ENCODE results near the gene CNGB1. TPM values are rescaled to one million over a fixed set of nuclear protein-coding genes. Genes with fewer than 3 reads are reported as not detected.

The CNGB1 gene
- polyA plus RNA-seq, 1 of the 3 experiments (the other 2 are of a cell fraction), result 0.05 TPM

- ChIA-PET CTCF (no interaction called here), POLR2A (no interaction called here)
- Histone ChIP-seq H3K36me3 (replicated peaks in 1 of 2; ENCODE audit: control insufficient read depth in 1 of 2, insufficient read depth in 2 of 2, low read length in 1 of 2) (no peaks in the 10 kb centered on the region), H4K20me1 (ENCODE audit: insufficient read depth) (no peaks in the 10 kb centered on the region), H3K27ac (ENCODE audit: low read depth in 2 of 2, low read length in 1 of 2) (no peak overlapping the region), H3K79me2 (ENCODE audit: insufficient read depth) (no peaks in the 10 kb centered on the region), H3K27me3 (ENCODE audit: insufficient read depth) (no peaks in the 10 kb centered on the region), H3K9ac (no peak overlapping the region), H3K9me3 (no peaks in the 10 kb centered on the region), H3F3A (replicated peaks; ENCODE audit: insufficient read depth) (no peaks in the 10 kb centered on the region), H3K4me2 (no peak overlapping the region), H3K4me1 (ENCODE audit: control insufficient read depth in 1 of 2, insufficient read depth in 2 of 2, low read depth in 1 of 2, low read length in 1 of 2) (peaks cover 0 to 5% of the 10 kb centered on the region in 2 experiments; a peak in 1 of 4 replicates), H2AFZ (ENCODE audit: low read depth) (no peak overlapping the region), H3K4me3 (ENCODE audit: low read depth in 2 of 2, low read length in 1 of 2) (no peak overlapping the region), H3K9me2 (no peaks in the 10 kb centered on the region)
- WGBS (ENCODE audit: low lambda C conversion rate), result 75% methylated on average over 7 of the region's 7 CpGs
- TF ChIP-seq MAX (IDR thresholded peaks at IDR 0.05; ENCODE audit: low read depth) (no peak), GABPA (IDR thresholded peaks at IDR 0.05; ENCODE audit: low read depth) (no peak), FOXM1 (IDR thresholded peaks at IDR 0.05; ENCODE audit: low read depth) (no peak), RAD21 (IDR thresholded peaks at IDR 0.05; ENCODE audit: low read length) (no peak), RXRA (IDR thresholded peaks at IDR 0.05; ENCODE audit: borderline replicate concordance, low read depth) (no peak), ZBTB33 (IDR thresholded peaks at IDR 0.05; ENCODE audit: borderline replicate concordance, low read depth) (no peak), REST (IDR thresholded peaks at IDR 0.05; ENCODE audit: low read depth, low read length) (no peak), SMC3 (IDR thresholded peaks at IDR 0.05; ENCODE audit: low read depth, low read length) (no peak), GATA2 (CRISPR knock-in tag; IDR thresholded peaks at IDR 0.05) (no peak), EP300 (IDR thresholded peaks at IDR 0.05; ENCODE audit: borderline replicate concordance in 1 of 2, low read depth in 1 of 2, low read length in 1 of 2) (no peak), CTCF (IDR thresholded peaks at IDR 0.05) (no peak), USF2 (IDR thresholded peaks at IDR 0.05; ENCODE audit: borderline replicate concordance, low read depth, low read length) (no peak), JUND (IDR thresholded peaks at IDR 0.05) (no peak), RFX5 (IDR thresholded peaks at IDR 0.05; ENCODE audit: low read length) (no peak), TEAD4 (IDR thresholded peaks at IDR 0.05; ENCODE audit: borderline replicate concordance, insufficient read depth) (no peak), FOSL2 (IDR thresholded peaks at IDR 0.05; ENCODE audit: borderline replicate concordance, low read depth) (no peak), MEF2A (IDR thresholded peaks at IDR 0.05; ENCODE audit: borderline replicate concordance, low read depth) (no peak), NFIC (IDR thresholded peaks at IDR 0.05; ENCODE audit: borderline replicate concordance) (no peak)
- DNase-seq, result no peak
These were observed 19.5 kb downstream of the CNGB1 start for GRCh38 chr16:57951204-57951960.

Measured in SK-N-SH (cell line).